HG03565 (cell line): ENCODE results near the gene SCYGR7.
"Not testable (repeated sequence)": the region's sequence is repeated elsewhere in the genome, so short reads cannot be mapped to it uniquely, and the experiment has no call there.

ENCODE experiments used
- ATAC-seq: cut with Tn5 transposase; IDR thresholded peaks from one replicate; pipeline ENCODE4 v1.9.1; 2021; ENCODE audit warnings: mild to moderate bottlenecking, moderate library complexity; ENCODE audit not compliant: unreplicated experiment

The SCYGR7 gene

GRCh38 chr2:227728035-227728434, at the start of gene SCYGR7:
Gene SCYGR7 (plus strand): TSS chr2:227728335. CDS start chr2:227728335, 0 bp downstream.
- ATAC-seq: no peak

- ATAC-seq: no peak
Observed at GRCh38 chr2:227684258-227684657, 43.9 kb upstream of the SCYGR7 start.

- no peak for ATAC-seq
Observed at GRCh38 chr2:227687189-227687588, 40.9 kb upstream of the SCYGR7 start.

- ATAC-seq: no peak
Observed at GRCh38 chr2:227696990-227697679, 31.0 kb upstream of the SCYGR7 start.

DNA sequence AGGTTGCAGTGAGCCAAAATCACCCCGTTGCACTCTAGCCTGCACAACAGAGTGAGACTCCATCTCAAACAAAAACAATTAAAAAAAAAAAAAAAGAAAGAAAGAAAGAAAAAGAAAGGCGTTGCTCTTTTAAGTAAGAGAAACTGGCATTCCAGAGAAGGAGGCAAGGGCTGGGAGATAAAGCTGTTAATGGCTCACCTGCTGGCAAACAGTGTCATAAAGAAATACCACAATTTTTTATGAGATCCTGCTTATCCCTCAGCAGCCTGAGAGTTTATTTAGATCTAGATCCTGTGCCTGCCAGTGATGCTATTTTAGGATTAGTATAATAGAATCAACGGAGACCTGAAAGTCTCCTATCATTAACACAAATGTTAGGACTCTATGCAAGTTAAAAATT, 26.6 kb upstream of the SCYGR7 start:
- ATAC-seq: no peak

DNA sequence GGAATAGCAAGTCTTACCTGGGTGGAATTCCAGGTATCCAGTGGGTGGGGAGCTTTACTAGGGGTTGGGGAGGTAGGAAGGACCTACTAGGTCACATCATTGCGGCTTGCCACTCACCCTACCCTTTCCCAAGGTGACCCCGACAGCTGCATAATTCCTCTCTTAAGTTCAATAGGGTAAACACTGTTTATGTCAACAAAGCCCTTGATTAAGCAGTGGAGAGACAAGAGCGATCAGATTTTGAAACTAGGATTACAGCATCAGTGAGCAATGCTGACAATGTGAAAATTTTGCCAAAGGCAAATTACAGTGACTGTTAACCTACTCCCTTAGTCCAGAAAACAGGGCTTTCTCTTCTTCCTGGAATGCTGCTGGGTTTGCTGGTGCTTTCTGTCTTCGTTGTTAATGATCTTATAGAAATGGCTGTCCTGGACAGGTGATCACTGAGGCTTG, 24.8 kb upstream of the SCYGR7 start:
- ATAC-seq: no peak

- no peak for ATAC-seq
Observed at GRCh38 chr2:227703961-227704360, 24.2 kb upstream of the SCYGR7 start.

DNA sequence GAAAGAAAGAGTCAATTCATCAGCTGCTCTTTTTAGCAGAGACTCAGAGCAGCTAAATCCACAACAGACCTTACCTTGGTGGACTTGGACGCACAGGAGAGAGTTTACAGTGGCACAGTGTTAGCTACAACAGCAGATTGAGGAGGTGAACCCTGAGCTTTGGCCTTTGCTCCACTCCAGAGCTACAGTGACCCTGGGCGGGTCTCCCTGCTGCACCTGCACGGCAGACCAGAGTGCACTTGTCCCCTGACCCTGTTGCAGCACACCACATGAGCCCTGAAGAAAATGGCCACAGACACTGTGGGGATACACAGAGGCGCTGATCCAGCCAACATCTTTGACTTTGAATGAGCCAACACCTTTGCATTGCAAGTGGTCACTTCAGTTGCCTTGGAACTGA, 21.3 kb upstream of the SCYGR7 start:
- ATAC-seq: no peak

DNA sequence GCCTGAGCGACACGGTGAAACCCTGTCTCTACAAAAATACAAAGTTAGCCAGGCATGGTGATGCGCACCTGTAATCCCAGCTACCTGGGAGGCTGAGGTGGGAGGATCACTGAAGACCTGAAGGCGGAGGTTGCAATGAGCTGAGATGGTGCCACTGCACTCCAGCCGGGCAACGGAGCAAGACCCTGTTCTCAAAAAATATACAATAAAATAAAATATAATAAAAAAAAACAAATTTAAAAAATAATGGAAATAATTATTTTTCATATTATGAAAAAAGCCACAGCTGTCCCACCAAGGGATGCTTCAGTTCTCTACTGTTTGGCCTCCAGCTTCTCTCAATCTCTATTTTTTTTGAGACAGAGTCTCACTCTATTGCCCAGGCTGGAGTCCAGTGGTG, 20.7 kb upstream of the SCYGR7 start:
- ATAC-seq: no peak

DNA sequence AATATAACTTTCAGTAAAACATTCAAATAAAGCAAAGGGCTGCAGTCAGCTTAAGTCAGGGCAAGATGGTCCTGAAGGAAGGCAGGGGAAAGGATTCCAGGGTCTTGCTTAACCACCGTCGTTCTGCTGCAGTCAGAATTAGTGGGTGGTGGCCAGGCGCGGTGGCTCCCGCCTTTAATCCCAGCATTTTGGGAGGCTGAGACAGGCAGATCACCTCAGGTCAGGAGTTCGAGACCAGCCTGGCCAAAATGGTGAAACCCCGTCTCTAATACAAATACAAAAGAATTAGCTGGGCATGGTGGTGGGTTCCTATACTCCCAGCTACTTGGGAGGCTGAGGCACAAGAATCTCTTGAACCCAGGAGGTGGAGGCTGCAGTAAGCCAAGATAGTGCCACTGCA, 17.1 kb upstream of the SCYGR7 start:
- no peak for ATAC-seq

GRCh38 chr2:227713291-227713690, 14.8 kb upstream of the SCYGR7 start:
- no peak for ATAC-seq

GRCh38 chr2:227716501-227716900, 11.6 kb upstream of the SCYGR7 start:
- no peak for ATAC-seq

- ATAC-seq: no peak
Observed at GRCh38 chr2:227717687-227718567, 10.2 kb upstream of the SCYGR7 start, which contains the start of gene SLC19A3. Gene SLC19A3 (minus strand): TSS chr2:227718028. CDS start chr2:227702318, 15,710 bp downstream.

DNA sequence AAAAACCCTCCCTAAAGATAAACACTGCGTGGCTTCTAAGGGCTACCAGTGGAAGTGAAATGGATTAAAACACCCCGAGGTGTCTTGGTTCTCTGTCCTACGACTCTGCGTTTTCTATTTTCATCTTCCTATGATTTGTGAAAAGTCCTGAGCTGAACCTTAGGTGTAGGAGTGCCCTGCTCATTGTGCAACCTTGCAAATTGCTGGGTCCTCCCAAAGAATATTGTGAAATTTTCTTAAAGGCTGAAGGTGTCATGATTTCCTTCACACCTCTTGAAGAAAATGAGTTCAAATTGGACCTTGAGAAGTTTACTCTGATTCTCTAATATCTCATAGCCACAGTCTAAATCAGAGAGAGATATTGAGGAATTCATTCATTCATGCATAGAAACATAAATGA, 8.5 kb upstream of the SCYGR7 start:
- ATAC-seq: no peak

DNA sequence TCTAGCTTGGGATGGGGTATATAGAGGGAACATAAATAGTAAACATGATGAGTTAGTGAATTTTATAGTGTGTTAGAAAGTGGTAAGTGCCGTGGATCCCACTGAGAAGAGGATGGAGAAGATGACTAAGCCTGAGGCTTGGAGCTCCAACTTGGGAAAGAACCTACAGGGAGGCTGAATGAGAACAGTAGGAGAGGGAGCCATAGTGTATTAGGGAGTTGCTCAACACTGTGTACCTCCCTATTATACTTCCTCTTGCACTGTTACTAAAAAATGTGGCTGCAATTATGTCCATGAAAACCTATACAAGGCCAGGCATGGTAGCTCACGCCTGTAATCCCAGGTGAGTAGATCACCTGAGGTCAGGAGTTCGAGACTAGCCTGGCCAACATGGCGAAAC, 7.5 kb upstream of the SCYGR7 start:
- ATAC-seq: no peak

- ATAC-seq: not testable (repeated sequence)
Observed at GRCh38 chr2:227722821-227723220, 5.3 kb upstream of the SCYGR7 start.

DNA sequence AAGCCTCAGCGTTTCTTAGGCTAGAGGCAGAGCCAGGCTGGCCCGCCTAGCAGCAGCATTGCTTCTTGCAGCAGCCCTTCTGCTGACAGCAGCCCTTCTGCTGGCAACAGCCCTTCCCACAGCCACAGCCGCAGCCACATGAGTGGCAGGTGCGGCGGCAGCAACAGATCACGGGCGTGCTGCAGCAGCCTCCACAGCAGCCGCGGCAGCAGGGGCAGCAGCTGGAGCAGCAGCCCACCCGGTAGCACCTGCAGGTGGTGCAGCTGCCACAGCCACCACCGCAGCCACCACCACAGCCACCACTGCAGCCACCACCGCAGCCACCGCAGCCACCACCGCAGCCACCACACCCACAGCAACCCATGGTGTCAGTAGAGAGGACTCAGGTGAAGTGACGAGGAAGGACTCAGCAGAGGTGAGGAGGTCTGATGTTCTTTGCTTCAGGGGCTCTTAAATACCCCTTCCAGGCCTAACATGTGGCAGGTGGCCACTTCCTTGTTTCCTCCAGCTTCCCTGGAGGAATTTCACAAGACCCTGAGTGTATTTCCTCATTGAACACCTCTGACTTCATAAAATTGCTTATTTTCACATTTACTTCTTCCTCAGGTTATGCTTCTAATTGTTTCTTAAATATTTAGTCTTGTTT, 3.6 kb upstream of the SCYGR7 start, which contains the start of gene SCYGR6:
Gene SCYGR6, minus strand, starts transcription at position 364 of the 646 bp plus-strand sequence. Its CDS starts 0 bp downstream, at position 364.
- ATAC-seq: no peak

DNA sequence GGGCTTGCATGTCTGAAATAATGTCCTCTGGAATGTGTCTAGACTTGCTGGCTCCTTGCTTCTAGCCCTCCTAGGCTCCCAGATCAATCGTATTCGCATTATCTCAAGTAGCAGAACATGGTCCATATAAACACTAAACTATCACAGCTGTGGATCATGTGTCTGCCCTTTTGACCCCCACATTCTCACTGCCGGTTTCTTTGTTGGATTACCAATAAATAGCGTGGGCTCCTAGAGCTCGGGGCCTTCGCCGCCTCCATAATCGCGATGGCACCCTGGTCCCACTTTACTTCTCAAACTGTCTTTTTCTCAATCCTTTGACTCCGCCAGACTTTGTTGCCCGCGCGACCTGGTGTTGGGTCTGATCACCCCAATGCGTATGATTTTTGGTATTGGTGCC, 11.2 kb downstream of the SCYGR7 start:
- ATAC-seq: no peak

DNA sequence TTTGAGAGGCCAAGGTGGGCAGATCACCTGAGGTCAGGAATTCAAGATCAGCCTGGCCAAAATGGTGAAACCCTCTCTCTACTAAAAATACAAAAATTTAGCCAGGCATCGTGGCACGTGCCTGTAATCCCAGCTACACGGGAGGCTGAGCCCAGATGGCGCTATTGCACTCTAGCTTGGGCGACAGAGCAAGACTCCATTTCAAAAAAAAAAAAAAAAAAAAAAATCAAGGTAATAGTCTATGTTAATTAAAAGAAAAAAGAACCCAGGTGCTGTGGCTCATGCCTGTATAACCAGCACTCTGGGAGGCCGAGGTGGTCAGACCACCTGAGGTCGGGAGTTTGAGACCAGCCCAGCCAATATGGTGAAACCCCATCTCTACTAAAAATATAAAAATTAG, 12.6 kb downstream of the SCYGR7 start:
- ATAC-seq: not testable (repeated sequence)

GRCh38 chr2:227745594-227745993, 17.5 kb downstream of the SCYGR7 start, which contains the start of gene SCYGR8:
Gene SCYGR8 (plus strand): TSS chr2:227745894. CDS start chr2:227745894, 0 bp downstream.
- ATAC-seq: no peak

- no peak for ATAC-seq
Observed at GRCh38 chr2:227748079-227748478, 19.9 kb downstream of the SCYGR7 start.
